ENCODE measurements around the gene MT1G. TPM values are rescaled to one million over a fixed set of nuclear protein-coding genes. Genes with fewer than 3 reads are reported as not detected.

Gene MT1G
- total RNA-seq, 3 donors from 2014 or later (not counting 1 experiment from before 2014, with no cell fraction given) = 0.80 to 1.5 TPM; not detected in 1

DNA sequence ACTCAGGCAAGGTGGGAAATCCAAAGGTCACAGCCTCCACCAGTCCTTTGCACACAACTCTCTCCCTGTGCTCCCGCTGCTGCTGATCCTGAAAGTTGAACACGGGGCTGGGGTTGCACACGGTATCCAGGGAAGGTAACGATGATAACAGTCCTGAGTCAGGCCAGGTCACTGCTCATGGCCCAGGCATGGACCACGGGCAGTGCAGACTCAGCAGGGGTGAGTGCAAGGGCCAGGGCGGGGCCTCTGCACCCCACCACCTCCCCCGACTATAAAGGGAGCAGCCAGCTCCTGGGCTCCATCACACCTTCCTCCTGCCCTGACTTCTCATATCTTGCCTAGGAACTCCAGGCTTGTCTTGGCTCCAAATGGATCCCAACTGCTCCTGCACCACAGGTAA, 16.3 kb downstream of the MT1G start, which contains the start of gene MT1B:
TSS of gene MT1B (plus strand) at position 301 of the 400 bp plus-strand sequence. CDS start at position 369, 68 bp downstream.
- no peaks in the 10 kb centered on the region for H3K4me1 Mint-ChIP-seq
- Histone ChIP-seq H3K27me3 (ENCODE audit: control insufficient read depth, insufficient read depth, low read length) (peaks cover 3% of the 10 kb centered on the region), H3K4me3 (ENCODE audit: low read length) (no peak within 1 kb of the TSS), H3K27ac (ENCODE audit: low read length) (no peak within 1 kb of the TSS), H3K9me3 (ENCODE audit: control insufficient read depth, insufficient read depth, low read length) (no peaks in the 10 kb centered on the region), H3K4me1 (ENCODE audit: control insufficient read depth, insufficient read depth, low read length) (no peaks in the 10 kb centered on the region), H3K36me3 (ENCODE audit: control insufficient read depth, insufficient read depth, low read length) (no peaks in the 10 kb centered on the region)
- TF ChIP-seq, protein P1, sequence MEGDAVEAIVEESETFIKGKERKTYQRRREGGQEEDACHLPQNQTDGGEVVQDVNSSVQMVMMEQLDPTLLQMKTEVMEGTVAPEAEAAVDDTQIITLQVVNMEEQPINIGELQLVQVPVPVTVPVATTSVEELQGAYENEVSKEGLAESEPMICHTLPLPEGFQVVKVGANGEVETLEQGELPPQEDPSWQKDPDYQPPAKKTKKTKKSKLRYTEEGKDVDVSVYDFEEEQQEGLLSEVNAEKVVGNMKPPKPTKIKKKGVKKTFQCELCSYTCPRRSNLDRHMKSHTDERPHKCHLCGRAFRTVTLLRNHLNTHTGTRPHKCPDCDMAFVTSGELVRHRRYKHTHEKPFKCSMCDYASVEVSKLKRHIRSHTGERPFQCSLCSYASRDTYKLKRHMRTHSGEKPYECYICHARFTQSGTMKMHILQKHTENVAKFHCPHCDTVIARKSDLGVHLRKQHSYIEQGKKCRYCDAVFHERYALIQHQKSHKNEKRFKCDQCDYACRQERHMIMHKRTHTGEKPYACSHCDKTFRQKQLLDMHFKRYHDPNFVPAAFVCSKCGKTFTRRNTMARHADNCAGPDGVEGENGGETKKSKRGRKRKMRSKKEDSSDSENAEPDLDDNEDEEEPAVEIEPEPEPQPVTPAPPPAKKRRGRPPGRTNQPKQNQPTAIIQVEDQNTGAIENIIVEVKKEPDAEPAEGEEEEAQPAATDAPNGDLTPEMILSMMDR (IDR thresholded peaks at IDR 0.05) = no peak
- intact Hi-C loops (cut with micrococcal nuclease) = no loop called here
- no peak within 1 kb of the TSS for H3K27ac Mint-ChIP-seq
- H3K36me3 Mint-ChIP-seq = no peaks in the 10 kb centered on the region
- WGBS (ENCODE audit: insufficient coverage) = 76% methylated on average over 7 of the region's 7 CpGs
- ATAC-seq (no peak), DNase-seq (no peak)
- no peaks in the 10 kb centered on the region for H3K9me3 Mint-ChIP-seq
- peaks cover 25 to 32% of the 10 kb centered on the region in 2 donors for H3K27me3 Mint-ChIP-seq (ENCODE audit: low read depth in 2 of 2)
- H3K4me3 Mint-ChIP-seq = no peak within 1 kb of the TSS

DNA sequence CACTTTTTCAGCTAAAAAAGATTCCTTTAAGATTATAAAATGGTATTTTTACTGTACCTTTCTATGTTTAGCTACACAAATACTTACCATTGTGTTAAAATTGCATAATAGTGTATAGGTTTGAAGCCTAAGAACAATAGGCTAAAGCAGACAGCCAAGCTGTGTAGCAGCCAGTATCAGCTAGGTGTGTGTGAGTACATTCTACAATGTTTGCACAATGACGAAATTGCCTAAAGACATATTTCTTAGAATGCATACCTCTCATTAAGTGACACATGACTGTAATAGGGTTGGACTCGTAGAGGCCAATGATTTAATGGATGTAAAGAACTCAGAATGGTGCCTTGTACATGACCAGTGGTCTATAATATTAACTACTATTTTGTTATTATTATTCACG, 18.0 kb downstream of the MT1G start:
- peaks cover 34 to 49% of the 10 kb centered on the region in 2 donors for H3K27me3 Mint-ChIP-seq (ENCODE audit: low read depth in 2 of 2)
- no peaks in the 10 kb centered on the region for H3K9me3 ChIP-seq (ENCODE audit: control insufficient read depth, insufficient read depth, low read length)
- no peak overlapping the region for H3K4me3 ChIP-seq (ENCODE audit: low read length)
- ATAC-seq (no peak), DNase-seq (no peak)
- peaks cover 9% of the 10 kb centered on the region for H3K27me3 ChIP-seq (ENCODE audit: control insufficient read depth, insufficient read depth, low read length)
- no peak overlapping the region for H3K27ac Mint-ChIP-seq
- no peaks in the 10 kb centered on the region for H3K4me1 ChIP-seq (ENCODE audit: control insufficient read depth, insufficient read depth, low read length)
- no peaks in the 10 kb centered on the region for H3K36me3 ChIP-seq (ENCODE audit: control insufficient read depth, insufficient read depth, low read length)
- intact Hi-C loops (cut with micrococcal nuclease) = no loop called here
- no CpG with 5 or more reads among the region's 3 CpGs for WGBS (ENCODE audit: insufficient coverage)
- H3K9me3 Mint-ChIP-seq = no peaks in the 10 kb centered on the region
- H3K4me1 Mint-ChIP-seq = no peaks in the 10 kb centered on the region
- TF ChIP-seq, protein P1 (IDR thresholded peaks at IDR 0.05) = no peak
- H3K36me3 Mint-ChIP-seq = no peaks in the 10 kb centered on the region
- H3K27ac ChIP-seq (ENCODE audit: low read length) = no peak overlapping the region
- H3K4me3 Mint-ChIP-seq = no peak overlapping the region

DNA sequence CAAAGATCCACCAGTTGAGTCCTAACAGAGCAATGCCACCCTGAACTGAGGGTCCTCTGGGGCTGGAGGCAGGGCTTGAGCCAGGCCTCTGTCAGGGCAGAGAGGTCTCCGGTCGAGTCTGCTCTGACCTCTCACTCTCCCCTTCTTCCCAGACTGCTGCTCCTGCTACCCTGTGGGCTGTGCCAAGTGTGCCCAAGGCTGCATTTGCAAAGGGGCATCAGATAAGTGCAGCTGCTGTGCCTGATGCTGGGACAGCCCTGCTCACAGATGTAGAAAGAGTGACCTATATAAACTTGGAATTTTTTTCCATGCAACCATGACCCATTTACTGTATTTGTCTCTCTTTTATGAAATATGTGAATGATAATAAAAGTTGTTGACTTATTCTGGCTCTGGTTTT, 18.6 kb downstream of the MT1G start:
- Histone ChIP-seq H3K27me3 (ENCODE audit: control insufficient read depth, insufficient read depth, low read length) (peaks cover 9% of the 10 kb centered on the region), H3K27ac (ENCODE audit: low read length) (no peak overlapping the region), H3K36me3 (ENCODE audit: control insufficient read depth, insufficient read depth, low read length) (no peaks in the 10 kb centered on the region), H3K4me3 (ENCODE audit: low read length) (no peak overlapping the region), H3K4me1 (ENCODE audit: control insufficient read depth, insufficient read depth, low read length) (peaks cover under 1% of the 10 kb centered on the region), H3K9me3 (ENCODE audit: control insufficient read depth, insufficient read depth, low read length) (no peaks in the 10 kb centered on the region)
- no peak for DNase-seq
- intact Hi-C loops (cut with micrococcal nuclease) = no loop called here
- no peak for ATAC-seq
- Mint-ChIP-seq H3K36me3 (no peaks in the 10 kb centered on the region), H3K27me3 (ENCODE audit: low read depth in 2 of 2) (peaks cover 35 to 54% of the 10 kb centered on the region in 2 donors), H3K4me1 (peaks cover 0 to 2% of the 10 kb centered on the region in 2 donors), H3K9me3 (no peaks in the 10 kb centered on the region), H3K4me3 (no peak overlapping the region), H3K27ac (no peak overlapping the region)
- TF ChIP-seq, protein P1 (IDR thresholded peaks at IDR 0.05) = no peak
- WGBS (ENCODE audit: insufficient coverage) = 92% methylated on average over 2 of the region's 2 CpGs
